Stimulated activated CD4-positive, alpha-beta T cell treated with anti-CD3 and anti-CD28 coated beads, TNF-alpha, amount 100 ng/mL, for 48 hours (primary cell): ENCODE results near the gene CPSF4L.

ENCODE experiments used
- DNase-seq, 3 donors: peaks; one replicate each; pipeline ENCODE4 v3.0.0-alpha.2; 2020; ENCODE audit warnings: low read depth in 3 of 3

CPSF4L gene

GRCh38 chr17:73289549-73290254 is 28.0 kb upstream of the CPSF4L start:
- no peak for DNase-seq

GRCh38 chr17:73288534-73289302 is 27.0 kb upstream of the CPSF4L start:
- DNase-seq = no peak

- DNase-seq = no peak
These were observed 25.2 kb upstream of the CPSF4L start for GRCh38 chr17:73286863-73287296.

GRCh38 chr17:73285916-73286862 is 24.5 kb upstream of the CPSF4L start:
- no peak for DNase-seq

- DNase-seq = no peak
These were observed 23.9 kb upstream of the CPSF4L start for GRCh38 chr17:73285603-73285908.

- no peak for DNase-seq
These were observed 23.4 kb upstream of the CPSF4L start for GRCh38 chr17:73284906-73285602.

- no peak for DNase-seq
These were observed 22.7 kb upstream of the CPSF4L start for GRCh38 chr17:73284354-73284753.

GRCh38 chr17:73283841-73284282 is 22.2 kb upstream of the CPSF4L start:
- no peak for DNase-seq

- no peak for DNase-seq
These were observed 21.6 kb upstream of the CPSF4L start for GRCh38 chr17:73283250-73283649.

GRCh38 chr17:73282629-73283028 is 20.9 kb upstream of the CPSF4L start:
- no peak for DNase-seq

- no peak for DNase-seq
These were observed 20.2 kb upstream of the CPSF4L start for GRCh38 chr17:73281928-73282327.

GRCh38 chr17:73280191-73280590 is 18.5 kb upstream of the CPSF4L start:
- DNase-seq = no peak

GRCh38 chr17:73279704-73280103 is 18.0 kb upstream of the CPSF4L start:
- DNase-seq = no peak

GRCh38 chr17:73278465-73279453 is 17.1 kb upstream of the CPSF4L start:
- DNase-seq = no peak

GRCh38 chr17:73278049-73278464 is 16.4 kb upstream of the CPSF4L start:
- no peak for DNase-seq

GRCh38 chr17:73274490-73274889 is 12.8 kb upstream of the CPSF4L start:
- DNase-seq = no peak

GRCh38 chr17:73272906-73273218 is 11.2 kb upstream of the CPSF4L start:
- DNase-seq = no peak

- DNase-seq = no peak
These were observed 9.4 kb upstream of the CPSF4L start for GRCh38 chr17:73271072-73271471.

- no peak for DNase-seq
These were observed 8.1 kb upstream of the CPSF4L start for GRCh38 chr17:73269791-73270190.

GRCh38 chr17:73269329-73269615 is 7.6 kb upstream of the CPSF4L start:
- no peak for DNase-seq
